Omental fat pad (tissue), 4 donors: ENCODE measurements around the gene ZNF227. TPM values are rescaled to one million over a fixed set of nuclear protein-coding genes. Genes with fewer than 3 reads are reported as not detected.

Experiments
- ATAC-seq: fragments of 150-250 bp; one replicate; pipeline ENCODE4 v1.9.1; 2016; ENCODE audit warnings: mild to moderate bottlenecking, moderate library complexity; ENCODE audit not compliant: low FRiP score
- DNase-seq: peaks from one replicate; pipeline ENCODE4 v3.0.0-alpha.2; 2019; ENCODE audit warnings: low spot score
- CTCF ChIP-seq, 3 donors: fragments of 450-650 bp; IDR thresholded peaks; one replicate each; pipeline ENCODE4 v1.5.1; 2016 to 2017; ENCODE audit warnings: antibody characterized with exemption in 3 of 3, mild to moderate bottlenecking in 3 of 3, moderate library complexity in 2 of 3
- total RNA-seq, 4 donors: library from RNA; depleted of rRNA; stranded (reverse); fragments of >200 nt; gene quantifications; one replicate each; pipeline ENCODE4 v1.1.0, GENCODE V29; 2016

The ZNF227 gene
- total RNA-seq, 4 donors from 2014 or later: 6.6 to 17.7 (median 10.8) TPM

DNA sequence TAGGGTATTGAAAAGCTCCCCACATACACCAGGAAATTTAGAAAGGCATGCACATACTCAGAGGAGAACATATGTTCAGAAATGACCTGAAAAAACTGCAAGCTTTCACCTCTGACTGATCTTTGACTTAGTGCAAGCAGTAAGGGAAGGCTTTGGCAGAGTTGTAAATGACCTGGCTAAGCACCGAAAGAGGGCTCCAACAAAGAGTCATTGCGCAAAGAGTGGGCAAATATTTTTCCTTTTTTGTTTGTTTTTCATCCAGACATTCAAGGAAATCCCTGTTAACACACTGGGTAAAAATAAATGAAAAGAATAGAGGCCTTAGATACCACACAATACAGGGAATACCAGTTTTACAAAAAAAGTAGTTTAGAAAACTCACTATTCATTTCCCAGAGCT, 42.2 kb downstream of the ZNF227 start:
- no peak for DNase-seq
- ATAC-seq: no peak
- TF ChIP-seq CTCF (IDR thresholded peaks at IDR 0.05): no peak

DNA sequence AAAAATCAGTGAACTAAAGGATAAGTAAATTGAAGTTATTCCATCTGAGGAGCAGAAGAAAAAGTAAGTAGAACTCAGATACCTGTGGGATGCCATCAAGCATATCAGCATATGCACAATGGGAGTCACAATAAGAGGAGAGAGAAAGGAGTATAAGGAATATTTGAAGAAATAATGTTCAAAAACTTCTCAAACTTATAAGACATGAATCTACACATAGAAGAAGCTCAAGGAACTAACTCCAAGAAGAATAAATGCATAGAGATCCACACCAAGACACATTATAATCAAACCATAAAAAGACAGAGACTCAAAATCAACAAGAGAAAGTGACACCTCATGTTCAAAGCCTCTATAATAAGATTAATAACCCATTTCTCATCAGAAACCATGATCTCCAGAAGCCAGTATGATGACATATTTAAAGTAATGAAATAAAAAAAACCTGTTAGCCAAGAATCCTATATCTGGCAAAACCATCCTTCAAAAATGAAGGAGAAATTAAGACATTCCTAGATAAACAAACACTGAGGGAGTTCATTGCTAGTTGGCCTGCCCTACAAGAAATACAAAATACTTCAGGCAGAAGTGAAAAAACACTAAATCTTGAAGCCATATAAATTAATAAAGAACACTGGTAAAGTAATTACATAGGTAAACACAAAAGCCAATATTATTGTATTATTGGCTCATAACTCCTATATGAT, 43.5 kb downstream of the ZNF227 start:
- DNase-seq: no peak
- no peak for ATAC-seq
- no peak for TF ChIP-seq CTCF (IDR thresholded peaks at IDR 0.05)

GRCh38 chr19:44258136-44258535, 45.8 kb downstream of the ZNF227 start:
- no peak for TF ChIP-seq CTCF (IDR thresholded peaks at IDR 0.05)
- ATAC-seq (no peak), DNase-seq (no peak)

DNA sequence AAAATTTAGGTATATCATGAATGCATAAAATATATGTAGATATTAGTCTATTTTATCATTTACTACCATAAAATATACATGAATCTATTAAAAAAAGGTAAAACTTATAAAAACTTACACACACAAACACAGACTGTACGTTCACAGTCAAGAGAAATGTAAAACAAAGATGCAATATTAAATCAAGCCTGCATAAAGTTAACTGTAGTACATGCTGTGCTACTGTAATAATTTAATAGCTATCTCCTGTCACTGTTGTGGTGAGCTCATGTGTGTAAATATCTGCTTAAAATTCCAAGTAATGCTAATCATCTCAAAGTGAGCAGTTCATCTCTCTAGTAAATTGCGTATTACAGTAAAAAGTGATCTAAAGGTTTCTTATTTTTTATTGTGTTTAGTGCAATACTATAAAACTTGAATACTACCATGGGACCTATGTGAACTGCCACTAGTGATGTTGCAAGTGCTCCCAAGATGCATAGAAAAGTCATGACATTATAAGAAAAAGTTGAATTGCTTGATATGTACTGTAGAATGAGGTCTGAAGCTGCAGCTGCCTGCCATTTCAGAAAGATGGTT, 46.6 kb downstream of the ZNF227 start:
- TF ChIP-seq CTCF (IDR thresholded peaks at IDR 0.05): no peak
- DNase-seq (no peak), ATAC-seq (no peak)

DNA sequence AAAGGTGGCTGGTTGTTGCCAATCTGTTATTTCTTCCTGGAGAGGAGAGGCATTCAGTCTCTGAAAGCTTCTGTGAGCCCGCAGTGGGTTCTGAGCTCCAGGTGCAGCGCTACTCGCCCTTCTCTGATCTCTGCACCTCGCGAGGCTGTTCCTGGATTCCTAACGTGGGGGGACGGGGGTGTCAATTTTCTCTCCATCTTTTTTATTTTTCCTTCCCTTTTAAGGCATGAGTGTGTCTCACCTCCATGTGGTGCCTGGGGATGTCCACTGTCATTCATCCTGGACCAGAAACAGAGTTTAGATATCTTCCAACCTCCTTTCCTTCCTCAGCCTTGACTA, 48.0 kb downstream of the ZNF227 start:
- TF ChIP-seq CTCF (IDR thresholded peaks at IDR 0.05): no peak
- ATAC-seq: no peak
- DNase-seq: no peak

GRCh38 chr19:44260695-44261446, 48.5 kb downstream of the ZNF227 start:
- DNase-seq (no peak), ATAC-seq (no peak)
- no peak for TF ChIP-seq CTCF (IDR thresholded peaks at IDR 0.05)
